CD4-positive, alpha-beta T cell treated with Interleukin-2 at 100 ng/mL for 4 hours (primary cell): Measurements from ENCODE around the gene ASPSCR1.
A peak's percentile ranks its signal among the peaks of the same experiment; 100 is the strongest.
"Not testable (repeated sequence)": the region's sequence is repeated elsewhere in the genome, so short reads cannot be mapped to it uniquely, and the experiment has no call there.

Source experiments
- DNase-seq: peaks from one replicate; pipeline ENCODE4 v3.0.0-alpha.2; 2020; ENCODE audit warnings: low spot score

ASPSCR1 gene

GRCh38 chr17:82023447-82024241, 46.2 kb downstream of the ASPSCR1 start:
- no peak for DNase-seq

- no peak for DNase-seq
These were observed 47.4 kb downstream of the ASPSCR1 start for GRCh38 chr17:82024859-82025258.

DNA sequence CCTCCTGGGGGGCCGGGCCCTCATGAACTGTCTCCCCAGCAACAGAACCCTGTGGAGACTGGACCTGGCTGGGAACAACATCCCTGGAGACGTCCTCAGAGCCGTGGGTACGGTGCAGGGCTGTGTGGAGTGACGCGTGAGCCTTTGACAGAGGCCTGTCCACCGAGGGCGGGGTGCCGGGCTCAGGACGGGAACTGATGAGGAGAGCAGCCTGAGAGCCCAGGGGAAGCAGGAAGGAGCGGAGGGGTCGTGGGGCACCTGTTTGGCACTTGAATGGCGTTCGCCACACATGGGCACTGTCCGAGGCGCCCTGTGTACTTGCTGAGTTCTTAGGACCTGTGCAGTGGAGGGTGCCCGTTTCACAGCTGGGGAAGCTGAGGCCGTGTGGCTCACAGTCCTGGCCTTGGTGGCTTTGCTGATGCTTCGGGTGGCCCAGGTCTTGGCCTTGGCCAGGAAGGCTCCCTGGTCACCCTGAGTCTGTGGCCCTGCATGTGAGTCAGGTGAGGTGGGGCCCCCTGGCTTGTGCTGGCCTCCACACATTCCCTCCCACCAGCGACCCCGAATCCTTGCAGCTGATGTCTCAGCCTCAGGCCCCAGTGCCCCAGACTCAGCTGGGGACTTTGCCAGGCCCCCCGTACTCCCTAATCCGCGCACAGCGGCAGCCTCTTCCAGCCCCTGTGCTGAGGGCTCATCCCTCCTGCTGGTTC, 48.1 kb downstream of the ASPSCR1 start:
- no peak for DNase-seq

GRCh38 chr17:82028246-82028645, 50.8 kb downstream of the ASPSCR1 start:
- DNase-seq = no peak

DNA sequence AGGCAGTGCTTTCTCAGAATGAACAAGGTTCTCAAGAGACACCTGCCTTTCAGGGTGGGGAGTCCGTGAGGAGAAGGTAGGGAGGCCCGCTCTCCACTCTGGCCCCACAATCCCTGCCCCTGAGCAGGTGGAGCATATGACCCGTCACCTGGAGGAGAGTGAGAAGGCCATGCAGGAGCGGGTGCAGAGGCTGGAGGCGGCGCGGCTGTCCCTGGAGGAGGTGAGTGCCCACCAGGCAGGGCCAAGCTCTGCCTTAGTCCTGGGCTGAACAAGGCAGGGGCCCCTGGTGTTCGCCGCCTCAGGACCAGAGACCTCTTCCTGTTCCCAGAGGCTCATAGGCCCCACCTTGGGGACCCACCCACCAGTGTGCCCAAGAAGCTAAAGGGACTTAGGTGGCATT, 51.5 kb downstream of the ASPSCR1 start:
- no peak for DNase-seq

DNA sequence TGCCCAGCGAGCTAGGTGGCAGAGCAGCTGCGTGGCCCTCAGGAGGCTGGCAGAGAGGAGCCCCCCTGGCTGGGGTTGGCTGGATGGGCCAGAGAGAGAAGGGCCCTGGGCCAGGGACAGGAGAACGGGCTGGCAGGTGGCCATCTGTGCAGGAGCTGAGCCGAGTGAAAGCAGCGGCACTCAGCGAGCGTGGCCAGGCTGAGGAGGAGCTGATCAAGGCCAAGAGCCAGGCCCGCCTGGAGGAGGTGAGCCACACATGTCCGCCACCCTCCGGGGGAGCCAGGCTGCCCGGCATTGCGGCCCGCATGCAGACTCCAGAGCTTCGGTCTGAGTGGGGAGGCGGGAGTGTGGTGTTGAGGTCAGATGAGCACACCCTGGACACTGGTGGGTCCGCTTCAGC, 52.0 kb downstream of the ASPSCR1 start:
- no peak for DNase-seq

DNA sequence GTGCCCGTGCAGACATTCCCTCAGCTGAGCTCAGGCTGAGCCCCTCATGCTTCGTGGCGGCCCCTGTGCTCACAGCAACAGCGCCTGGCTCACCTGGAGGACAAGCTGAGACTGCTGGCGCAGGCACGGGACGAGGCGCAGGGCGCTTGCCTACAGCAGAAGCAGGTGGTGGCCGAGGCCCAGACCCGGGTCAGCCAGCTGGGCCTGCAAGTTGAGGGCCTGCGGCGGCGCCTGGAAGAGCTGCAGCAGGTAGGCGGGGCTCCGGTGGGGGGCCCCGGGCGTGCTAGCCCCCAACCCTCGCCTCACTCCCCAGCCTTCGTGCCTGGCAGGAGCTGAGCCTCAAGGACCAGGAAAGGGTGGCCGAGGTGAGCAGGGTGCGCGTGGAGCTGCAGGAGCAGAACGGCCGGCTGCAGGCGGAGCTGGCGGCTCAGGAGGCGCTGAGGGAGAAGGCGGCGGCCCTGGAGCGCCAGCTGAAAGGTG, 52.6 kb downstream of the ASPSCR1 start:
- DNase-seq = no peak

DNA sequence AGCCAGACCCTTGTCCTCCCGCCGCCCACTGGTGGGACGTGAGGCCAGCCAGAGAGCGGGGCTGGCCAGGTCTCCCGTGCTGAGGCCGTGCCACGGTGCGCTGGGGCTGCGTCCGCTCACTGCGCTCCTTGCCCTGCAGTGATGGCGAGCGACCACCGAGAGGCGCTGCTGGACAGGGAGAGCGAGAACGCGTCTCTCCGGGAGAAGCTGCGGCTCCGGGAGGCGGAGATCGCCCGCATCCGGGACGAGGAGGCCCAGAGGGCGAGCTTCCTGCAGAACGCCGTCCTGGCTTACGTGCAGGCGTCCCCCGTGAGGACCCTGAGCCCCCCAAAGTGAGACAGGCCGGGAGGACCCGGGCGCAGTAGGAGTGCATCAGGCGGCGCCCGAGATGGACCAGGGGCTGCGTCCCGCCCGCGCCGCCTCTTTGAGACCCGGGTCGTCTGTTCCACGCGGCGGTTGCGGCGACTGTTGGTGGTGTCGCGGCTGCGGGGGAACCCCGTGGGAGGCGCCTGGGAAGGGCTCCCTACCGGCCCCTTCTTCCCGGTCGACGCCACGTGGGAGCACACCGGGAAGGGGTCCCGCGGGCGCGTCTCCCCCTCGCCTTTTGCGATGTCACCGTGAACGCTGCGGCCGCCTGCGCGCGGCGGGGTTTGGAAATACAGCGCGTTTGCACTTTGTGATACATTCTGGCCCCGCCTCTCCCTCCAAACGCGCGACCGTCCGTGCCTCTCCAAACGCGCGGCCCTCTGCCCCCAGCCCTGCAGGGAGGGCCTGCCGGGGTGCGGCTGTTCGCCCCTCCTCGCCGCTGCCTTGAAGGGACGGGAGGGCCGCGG, 53.3 kb downstream of the ASPSCR1 start:
- peak; percentile 84 for DNase-seq

- no peak for DNase-seq
These were observed 54.0 kb downstream of the ASPSCR1 start, which contains the start of gene RAC3 for GRCh38 chr17:82031303-82031884. RAC3 (plus strand) TSS chr17:82031678; CDS start chr17:82031762, 84 bp downstream.

DNA sequence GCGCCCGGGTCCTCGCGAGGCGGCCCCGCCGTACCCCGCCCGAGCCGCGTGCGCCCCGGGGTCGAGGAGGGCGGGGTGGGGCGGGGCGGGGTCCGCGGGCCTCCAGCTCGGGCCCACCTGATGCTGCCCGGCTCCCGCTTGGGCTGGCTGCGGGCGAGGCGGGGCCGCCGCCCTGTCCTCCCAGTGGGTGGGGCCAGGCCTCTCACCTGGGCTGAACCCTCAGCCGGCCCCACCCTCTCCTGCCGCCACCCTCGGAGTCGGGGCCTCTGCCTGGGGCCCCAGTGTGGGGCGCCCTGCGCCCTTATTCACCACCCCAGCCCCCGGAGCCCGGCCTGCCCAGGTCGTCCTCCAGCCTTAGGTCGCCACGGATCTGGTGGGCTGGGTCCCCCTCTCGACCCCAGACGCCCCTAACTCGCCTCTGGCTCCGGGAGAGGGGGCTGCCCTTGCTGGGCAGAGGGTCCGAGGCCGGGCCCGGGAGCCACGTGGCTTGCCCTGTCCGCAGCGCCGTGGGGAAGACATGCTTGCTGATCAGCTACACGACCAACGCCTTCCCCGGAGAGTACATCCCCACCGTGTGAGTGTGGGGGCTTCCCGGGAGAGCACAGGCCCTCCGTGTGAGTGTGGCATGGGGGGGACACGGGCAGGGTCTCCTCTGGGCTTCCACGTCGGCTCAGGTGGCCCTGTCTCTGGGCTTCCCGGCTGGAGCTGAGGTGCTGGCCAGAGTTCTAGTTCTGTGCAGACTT, 54.6 kb downstream of the ASPSCR1 start:
- DNase-seq = peak; percentile 18

GRCh38 chr17:82033359-82034085, 56.1 kb downstream of the ASPSCR1 start:
- DNase-seq = no peak

- no peak for DNase-seq
These were observed 57.1 kb downstream of the ASPSCR1 start for GRCh38 chr17:82034371-82035011.

GRCh38 chr17:82035488-82035887, 58.1 kb downstream of the ASPSCR1 start:
- no peak for DNase-seq

DNA sequence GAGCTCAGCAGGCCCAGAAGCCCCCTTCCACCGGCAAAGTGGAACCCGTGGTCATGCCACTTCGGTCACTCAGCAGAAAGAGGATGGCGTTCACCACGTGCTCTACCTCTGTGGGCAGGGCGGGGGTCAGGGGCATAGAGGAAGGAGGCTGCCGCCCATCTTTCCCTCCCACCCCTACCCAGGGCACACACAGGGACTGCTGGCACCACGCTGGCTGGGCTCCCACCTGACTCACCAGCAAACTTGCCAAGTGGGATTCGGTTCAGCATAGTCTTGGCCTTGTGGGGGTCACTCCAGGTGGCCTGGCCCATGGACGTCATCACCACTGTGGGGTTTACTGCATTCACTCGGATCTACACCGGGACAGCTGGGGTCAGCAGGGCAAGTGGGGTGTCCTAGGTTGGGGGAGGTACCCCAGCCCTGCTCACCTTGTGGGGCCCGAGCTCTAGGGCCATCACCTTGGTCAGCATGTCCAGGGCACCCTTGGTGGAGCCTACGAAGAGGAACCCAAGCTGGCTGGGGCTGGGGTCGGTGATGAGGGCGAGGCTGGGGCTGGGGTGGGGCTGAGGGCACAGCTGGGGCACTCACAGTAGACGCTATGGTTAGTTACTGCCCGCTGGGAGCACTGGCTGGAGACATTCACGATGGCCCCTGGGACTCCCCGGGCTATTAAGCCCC, 58.7 kb downstream of the ASPSCR1 start:
- no peak for DNase-seq

DNA sequence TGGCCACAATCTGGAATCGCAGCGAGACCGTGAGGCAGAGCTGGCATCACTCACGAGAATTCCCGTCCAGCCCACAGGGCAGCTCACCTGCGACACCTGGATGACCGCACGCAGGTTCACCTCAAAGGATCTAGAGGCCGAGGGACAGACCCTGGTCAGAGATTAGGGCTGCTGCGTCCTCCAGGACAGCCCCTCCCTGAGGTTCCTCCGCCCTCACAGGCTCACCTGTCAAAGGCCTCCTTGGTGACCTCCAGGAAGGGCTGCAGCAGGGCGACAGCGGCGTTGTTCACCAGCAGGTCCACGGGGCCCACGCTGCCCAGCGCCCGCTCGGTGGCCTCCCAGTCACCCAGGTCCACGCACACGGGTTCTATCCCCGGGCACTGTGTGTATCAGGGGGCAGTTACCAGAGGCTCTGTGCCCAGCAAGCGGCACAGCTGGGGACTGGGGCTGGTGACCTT, 59.2 kb downstream of the ASPSCR1 start:
- DNase-seq = no peak

- peak; percentile 96 for DNase-seq
These were observed 59.9 kb downstream of the ASPSCR1 start, which contains the start of gene DCXR for GRCh38 chr17:82037092-82037888. DCXR (minus strand) TSS chr17:82037697; CDS start chr17:82037682, 15 bp downstream.

DNA sequence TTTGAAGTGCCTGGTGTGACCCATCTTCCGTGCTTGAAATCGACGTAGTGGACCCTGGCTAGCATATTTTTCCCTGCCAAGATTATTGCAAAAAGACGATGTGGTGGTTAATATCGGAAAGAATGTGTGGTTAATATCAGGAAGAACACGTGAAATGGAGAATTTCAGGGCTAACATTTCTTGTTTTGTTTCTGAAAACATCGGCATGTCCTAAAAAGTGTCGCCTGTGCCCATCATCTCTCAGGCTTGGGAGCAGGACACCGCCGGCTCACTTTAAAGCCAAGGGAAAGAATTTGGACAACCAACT, 60.4 kb downstream of the ASPSCR1 start:
- DNase-seq = no peak

GRCh38 chr17:82038796-82039409, 61.5 kb downstream of the ASPSCR1 start:
- not testable (repeated sequence) for DNase-seq
